HFF-Myc (cell line): ENCODE data around the gene ABCA13.

Experiments
- DNase-seq: peaks from one replicate; pipeline ENCODE4 v3.0.0-alpha.2; 2011; ENCODE audit warnings: low read depth; ENCODE audit errors: extremely low read depth
- H3K4me3 ChIP-seq: replicated peaks from 2 replicates; pipeline ENCODE4 v1.5.1; 2011; ENCODE audit warnings: low read depth, mild to moderate bottlenecking, control low read depth, low read length
- TF ChIP-seq, protein P1 (sequence below): IDR thresholded peaks from 2 replicates; pipeline ENCODE4 v1.5.1; 2012; ENCODE audit warnings: mild to moderate bottlenecking, low read depth, low read length, control low read depth; ENCODE audit errors: missing control alignments

The ABCA13 gene

DNA sequence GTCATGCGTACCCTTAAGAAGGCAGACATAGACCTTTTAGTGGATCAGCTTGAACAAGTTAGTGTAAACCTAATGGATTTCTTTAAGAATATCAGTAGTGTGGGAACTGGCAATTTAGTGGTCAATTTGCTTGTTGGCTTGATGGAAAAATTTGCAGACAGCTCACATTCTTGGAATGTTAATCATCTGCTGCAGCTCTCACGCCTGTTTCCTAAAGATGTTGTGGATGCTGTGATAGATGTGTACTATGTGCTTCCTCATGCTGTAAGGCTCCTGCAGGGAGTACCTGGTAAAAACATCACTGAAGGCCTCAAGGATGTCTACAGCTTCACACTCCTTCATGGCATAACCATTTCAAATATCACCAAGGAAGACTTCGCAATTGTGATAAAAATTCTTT, 103.4 kb downstream of the ABCA13 start:
- TF ChIP-seq, protein P1, sequence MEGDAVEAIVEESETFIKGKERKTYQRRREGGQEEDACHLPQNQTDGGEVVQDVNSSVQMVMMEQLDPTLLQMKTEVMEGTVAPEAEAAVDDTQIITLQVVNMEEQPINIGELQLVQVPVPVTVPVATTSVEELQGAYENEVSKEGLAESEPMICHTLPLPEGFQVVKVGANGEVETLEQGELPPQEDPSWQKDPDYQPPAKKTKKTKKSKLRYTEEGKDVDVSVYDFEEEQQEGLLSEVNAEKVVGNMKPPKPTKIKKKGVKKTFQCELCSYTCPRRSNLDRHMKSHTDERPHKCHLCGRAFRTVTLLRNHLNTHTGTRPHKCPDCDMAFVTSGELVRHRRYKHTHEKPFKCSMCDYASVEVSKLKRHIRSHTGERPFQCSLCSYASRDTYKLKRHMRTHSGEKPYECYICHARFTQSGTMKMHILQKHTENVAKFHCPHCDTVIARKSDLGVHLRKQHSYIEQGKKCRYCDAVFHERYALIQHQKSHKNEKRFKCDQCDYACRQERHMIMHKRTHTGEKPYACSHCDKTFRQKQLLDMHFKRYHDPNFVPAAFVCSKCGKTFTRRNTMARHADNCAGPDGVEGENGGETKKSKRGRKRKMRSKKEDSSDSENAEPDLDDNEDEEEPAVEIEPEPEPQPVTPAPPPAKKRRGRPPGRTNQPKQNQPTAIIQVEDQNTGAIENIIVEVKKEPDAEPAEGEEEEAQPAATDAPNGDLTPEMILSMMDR, result no peak
- H3K4me3 ChIP-seq, result no peak overlapping the region
- DNase-seq, result no peak

DNA sequence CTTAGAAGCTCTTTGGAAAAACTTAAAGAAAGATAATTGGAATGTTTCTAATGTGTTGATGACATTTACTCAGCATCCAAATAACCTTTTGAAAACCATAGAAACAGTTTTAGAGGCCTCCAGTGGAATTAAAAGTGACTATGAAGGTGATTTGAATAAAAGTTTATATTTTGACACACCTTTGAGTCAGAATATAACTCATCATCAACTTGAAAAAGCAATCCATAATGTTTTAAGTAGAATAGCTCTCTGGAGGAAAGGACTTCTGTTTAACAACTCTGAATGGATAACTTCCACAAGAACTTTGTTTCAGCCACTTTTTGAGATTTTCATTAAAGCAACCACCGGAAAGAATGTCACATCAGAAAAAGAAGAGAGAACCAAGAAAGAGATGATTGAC, 108.2 kb downstream of the ABCA13 start:
- TF ChIP-seq, protein P1, result no peak
- DNase-seq, result no peak
- no peak overlapping the region for H3K4me3 ChIP-seq

DNA sequence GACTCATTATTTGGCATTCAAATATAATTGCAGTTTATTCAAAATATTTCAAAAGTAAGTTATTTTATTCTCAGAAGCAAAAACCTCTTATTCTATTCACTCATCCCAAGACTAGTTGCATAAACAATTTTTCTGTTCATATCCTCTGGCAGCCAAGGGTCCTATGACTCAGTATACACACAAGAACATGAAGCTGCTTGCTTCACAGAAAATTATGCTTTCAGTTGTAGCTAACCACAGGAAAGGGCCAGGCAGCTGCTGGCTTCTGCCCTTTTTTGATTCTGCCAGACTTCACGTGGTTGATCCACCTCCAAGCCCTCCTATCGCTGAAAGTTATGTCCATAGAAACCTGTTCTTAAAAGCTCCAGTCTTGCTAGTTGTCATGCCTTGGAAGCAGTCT, 108.8 kb downstream of the ABCA13 start:
- no peak for DNase-seq
- no peak overlapping the region for H3K4me3 ChIP-seq

DNA sequence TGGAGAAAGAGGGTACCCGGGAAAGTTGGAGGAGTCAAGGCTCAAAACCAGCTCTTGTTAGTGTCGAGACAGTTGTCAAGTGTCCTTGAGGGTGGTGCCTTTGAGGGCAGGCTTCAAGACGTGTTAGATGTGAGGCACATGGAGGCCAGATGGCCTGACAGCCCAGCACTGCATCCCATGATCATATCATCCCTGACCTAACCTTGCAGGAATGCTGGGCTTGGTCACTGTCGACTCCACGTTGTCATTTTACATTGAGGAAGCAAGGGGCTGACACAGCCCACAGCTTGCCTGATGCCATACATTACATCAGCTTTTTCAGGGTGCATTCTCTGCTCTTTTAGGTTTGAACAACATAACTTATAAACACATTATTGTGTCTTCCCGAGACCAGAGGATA, 114.1 kb downstream of the ABCA13 start:
- TF ChIP-seq, protein P1, result no peak
- DNase-seq, result peak; percentile 75
- H3K4me3 ChIP-seq, result no peak overlapping the region

More for the DNA sequence above, 108.8 kb downstream of the ABCA13 start:
- TF ChIP-seq, protein P1, result no peak

DNA sequence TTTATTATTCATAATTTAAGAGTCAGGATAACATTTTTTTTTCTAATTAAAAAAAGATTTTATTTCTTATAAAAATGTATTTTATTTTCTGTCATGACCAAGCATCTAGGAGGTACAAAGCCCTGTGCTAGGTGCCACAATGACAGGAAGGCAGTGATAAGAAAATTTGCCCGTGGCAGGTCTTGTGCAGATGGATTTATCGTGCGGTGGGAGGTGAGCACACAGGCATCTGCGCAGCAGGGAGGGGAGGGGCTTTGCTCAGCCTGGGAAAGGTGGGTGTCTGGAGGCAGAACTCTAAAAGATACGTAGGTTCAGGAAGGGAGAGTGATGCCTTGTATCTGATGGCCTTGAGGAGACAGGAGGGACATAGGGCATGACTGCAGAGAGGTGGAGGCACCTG, 115.6 kb downstream of the ABCA13 start:
- H3K4me3 ChIP-seq, result no peak overlapping the region
- DNase-seq, result no peak
- TF ChIP-seq, protein P1, result no peak

DNA sequence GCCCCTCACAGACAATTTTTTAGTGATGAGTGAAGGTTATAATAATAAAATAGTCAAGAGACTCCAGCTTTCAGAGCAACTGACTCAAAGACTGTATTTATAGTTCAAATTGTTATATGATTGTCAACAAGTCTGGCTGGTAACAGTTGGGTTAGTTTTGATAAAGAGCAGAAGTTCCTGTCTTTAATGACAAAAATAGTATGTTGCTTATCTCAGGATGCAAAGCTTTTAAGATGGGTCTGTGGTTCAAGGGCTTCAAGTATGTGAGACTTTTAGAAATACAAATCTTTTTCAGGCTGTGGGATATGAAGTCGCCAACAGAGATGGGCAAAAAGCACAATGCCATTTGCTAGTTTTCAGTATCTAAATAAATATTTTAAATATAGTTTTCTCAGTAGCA, 118.4 kb downstream of the ABCA13 start:
- H3K4me3 ChIP-seq, result no peak overlapping the region
- TF ChIP-seq, protein P1, result no peak
- DNase-seq, result no peak

DNA sequence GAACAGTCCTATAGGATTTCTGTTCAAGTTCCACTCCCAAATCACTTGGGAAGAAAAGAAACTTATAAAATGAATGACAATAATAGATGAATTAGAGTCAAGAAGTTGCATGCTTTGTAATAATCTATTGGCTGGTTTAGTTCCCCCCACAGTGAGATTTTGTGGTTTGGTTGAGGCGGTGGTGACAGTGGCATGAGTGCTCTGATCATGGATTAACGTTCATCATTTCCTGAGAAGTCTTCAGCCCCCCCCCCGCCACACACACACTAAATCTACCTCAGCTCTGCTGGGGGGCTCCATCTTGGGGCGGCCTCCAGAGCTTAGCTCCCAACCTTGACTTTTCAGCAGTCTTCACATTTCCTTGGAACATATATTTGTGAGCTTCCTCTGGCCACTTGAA, 121.7 kb downstream of the ABCA13 start:
- TF ChIP-seq, protein P1, result no peak
- no peak for DNase-seq
- no peak overlapping the region for H3K4me3 ChIP-seq
